ENCODE measurements around the gene CHGA. TPM values are rescaled to one million over a fixed set of nuclear protein-coding genes. Genes with fewer than 3 reads are reported as not detected.

Gene CHGA
- total and polyA plus RNA-seq, 2 of the 8 experiments (the other 6 are each of a cell fraction or from before 2014, with no cell fraction given) = 17.5 to 28.2 TPM

DNA sequence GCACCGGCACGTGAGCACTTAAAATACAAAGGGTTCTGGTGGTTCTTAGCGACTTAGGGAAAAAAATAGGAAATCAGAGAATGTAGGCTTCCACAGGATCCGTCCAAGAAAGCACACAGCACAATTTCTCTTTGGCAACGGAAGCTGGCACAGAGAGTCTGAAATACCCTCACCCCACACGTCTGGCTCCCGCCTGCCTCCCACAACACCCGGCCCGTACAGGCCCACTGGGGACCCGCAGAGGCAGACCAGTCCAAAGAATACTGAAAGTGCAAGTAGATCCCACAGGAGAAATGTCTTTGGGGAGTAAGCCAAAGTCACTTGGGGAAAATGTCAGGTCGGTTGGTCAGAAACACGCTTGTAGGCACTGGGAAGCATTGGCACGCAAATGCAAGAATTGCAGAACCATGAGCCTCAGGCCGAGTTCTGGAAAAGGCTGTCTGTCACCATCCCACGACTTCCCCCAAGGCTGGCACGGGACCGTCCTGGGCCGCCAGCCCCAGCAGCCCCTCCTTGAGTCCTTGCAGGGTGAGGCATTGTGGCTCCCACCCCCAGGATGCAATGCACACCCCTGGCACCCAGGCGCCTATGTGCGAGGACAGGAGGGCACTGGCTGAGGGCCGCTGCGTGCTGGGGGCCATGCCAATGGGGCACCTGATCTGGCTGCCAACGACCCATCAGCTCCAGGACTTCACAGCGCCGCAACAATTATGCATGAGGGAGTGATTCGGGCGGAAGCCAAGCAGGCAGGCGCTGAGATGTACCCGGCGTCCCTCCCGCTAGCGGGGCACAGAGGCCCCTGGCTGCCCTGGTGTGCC lies 29.7 kb downstream of the CHGA start:
- Histone ChIP-seq H3K36me3 (ENCODE audit: control insufficient read depth in 2 of 4, insufficient read depth in 4 of 4, low read length in 3 of 4) (peaks cover 8 to 22% (median 12%) of the 10 kb centered on the region in 4 experiments; a peak in 7 of 8 replicates), H4K91ac (replicated peaks; ENCODE audit: insufficient read length, low read length) (no peak overlapping the region), H3K9ac (replicated peaks in 1 of 4; ENCODE audit: extremely low read depth in 1 of 4, low read depth in 3 of 4, low read length in 3 of 4) (no peak overlapping the region), H3K14ac (ENCODE audit: insufficient read length) (no peak overlapping the region), H4K5ac (ENCODE audit: insufficient read length, low read depth, low read length) (no peak overlapping the region), H4K20me1 (replicated peaks in 1 of 2; ENCODE audit: control insufficient read depth in 1 of 2, insufficient read depth in 2 of 2, low read length in 2 of 2) (peaks cover 0 to 7% of the 10 kb centered on the region in 2 experiments), H3K9me3 (ENCODE audit: insufficient read depth in 2 of 2, low read depth in 1 of 2, low read length in 1 of 2) (no peaks in the 10 kb centered on the region), H3K4me2 (ENCODE audit: insufficient read depth in 1 of 2, low read depth in 2 of 2, low read length in 2 of 2) (no peak overlapping the region), H2BK120ac (replicated peaks; ENCODE audit: low read depth, low read length) (no peak overlapping the region), H2BK15ac (ENCODE audit: low read length) (no peak overlapping the region), H3K23me2 (ENCODE audit: low read depth, low read length) (no peaks in the 10 kb centered on the region), H3K4ac (replicated peaks; ENCODE audit: insufficient read length, low read depth, low read length) (no peak overlapping the region), H2BK20ac (ENCODE audit: low read length) (no peak overlapping the region), H3K18ac (ENCODE audit: extremely low read depth, low read length) (no peak overlapping the region), H3K4me3 (ENCODE audit: extremely low read depth in 1 of 4, insufficient read depth in 2 of 4, low read depth in 3 of 4, low read length in 4 of 4) (no peak overlapping the region), H3K27me3 (replicated peaks in 1 of 4; ENCODE audit: control insufficient read depth in 3 of 4, extremely low read depth in 1 of 4, insufficient read depth in 3 of 4, low read length in 3 of 4) (no peaks in the 10 kb centered on the region), H2AK5ac (ENCODE audit: low read depth, low read length) (no peak overlapping the region), H3K79me2 (ENCODE audit: control insufficient read depth in 1 of 2, insufficient read depth in 2 of 2, low read length in 2 of 2) (no peaks in the 10 kb centered on the region), H2BK12ac (ENCODE audit: low read depth, low read length) (no peak overlapping the region), H4K8ac (ENCODE audit: extremely low read depth, insufficient read depth, low read length) (no peak overlapping the region; the same call in 1 of the 2 replicates), H3K4me1 (replicated peaks in 1 of 4; ENCODE audit: control insufficient read depth in 3 of 4, insufficient read depth in 4 of 4, low read length in 3 of 4) (peaks cover 0 to 3% (median 0%) of the 10 kb centered on the region in 4 experiments; a peak in 1 of 7 replicates), H3K27ac (ENCODE audit: low read depth, low read length) (no peak overlapping the region), H3K79me1 (ENCODE audit: low read depth, low read length) (no peaks in the 10 kb centered on the region), H2BK5ac (ENCODE audit: low read depth, low read length) (no peak overlapping the region), H2AFZ (ENCODE audit: low read length) (no peak overlapping the region), H3K56ac (replicated peaks; ENCODE audit: insufficient read length, low read depth, low read length) (no peak overlapping the region), H3K23ac (ENCODE audit: insufficient read length) (no peak overlapping the region)
- TF ChIP-seq KDM5A (IDR thresholded peaks at IDR 0.05; ENCODE audit: low read length) = no peak
- TF ChIP-seq, protein P1, sequence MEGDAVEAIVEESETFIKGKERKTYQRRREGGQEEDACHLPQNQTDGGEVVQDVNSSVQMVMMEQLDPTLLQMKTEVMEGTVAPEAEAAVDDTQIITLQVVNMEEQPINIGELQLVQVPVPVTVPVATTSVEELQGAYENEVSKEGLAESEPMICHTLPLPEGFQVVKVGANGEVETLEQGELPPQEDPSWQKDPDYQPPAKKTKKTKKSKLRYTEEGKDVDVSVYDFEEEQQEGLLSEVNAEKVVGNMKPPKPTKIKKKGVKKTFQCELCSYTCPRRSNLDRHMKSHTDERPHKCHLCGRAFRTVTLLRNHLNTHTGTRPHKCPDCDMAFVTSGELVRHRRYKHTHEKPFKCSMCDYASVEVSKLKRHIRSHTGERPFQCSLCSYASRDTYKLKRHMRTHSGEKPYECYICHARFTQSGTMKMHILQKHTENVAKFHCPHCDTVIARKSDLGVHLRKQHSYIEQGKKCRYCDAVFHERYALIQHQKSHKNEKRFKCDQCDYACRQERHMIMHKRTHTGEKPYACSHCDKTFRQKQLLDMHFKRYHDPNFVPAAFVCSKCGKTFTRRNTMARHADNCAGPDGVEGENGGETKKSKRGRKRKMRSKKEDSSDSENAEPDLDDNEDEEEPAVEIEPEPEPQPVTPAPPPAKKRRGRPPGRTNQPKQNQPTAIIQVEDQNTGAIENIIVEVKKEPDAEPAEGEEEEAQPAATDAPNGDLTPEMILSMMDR (IDR thresholded peaks at IDR 0.05; ENCODE audit: control extremely low read depth in 1 of 3, insufficient read depth in 1 of 3, low read depth in 1 of 3, low read length in 3 of 3) = no peak
- TF ChIP-seq MAX (IDR thresholded peaks at IDR 0.05) = no peak
- TF ChIP-seq CHD2 (IDR thresholded peaks at IDR 0.05; ENCODE audit: low read length) = no peak
- no peak for TF ChIP-seq TBP (IDR thresholded peaks at IDR 0.05; ENCODE audit: low read depth, low read length)
- TF ChIP-seq SRF (IDR thresholded peaks at IDR 0.05; ENCODE audit: low read depth, low read length) = no peak
- WGBS, 2 experiments (ENCODE audit: extremely low coverage in 1 of 2, insufficient coverage in 1 of 2, insufficient read length in 1 of 2, insufficient replicate concordance in 2 of 2, low coverage in 1 of 2, low lambda C conversion rate in 2 of 2, missing lambda C conversion rate in 1 of 2) = 91% methylated on average over 32 of the region's 32 CpGs; no CpG with 5 or more reads in 1 of the 2 experiments
- CTCF ChIA-PET (ENCODE audit: partially characterized antibody) = interaction anchor here (0.6 to 5.9 kb wide), 42 partner anchors 10 to 638 kb away, joined by 3 to 43 read pairs (median 4); no protein-coding TSS in a partner anchor
- DNase-seq (ENCODE audit: low read depth in 1 of 2, low spot score in 2 of 2) = no peak
- POLR2A ChIA-PET (ENCODE audit: partially characterized antibody) = interaction anchor here (0.5 to 1.2 kb wide), 2 partner anchors 29 to 232 kb away, joined by 3 read pairs; partner anchors contain the start of genes LYSET and MOAP1
- FAIRE-seq = no peak

All from H1 (cell line).